ENCODE results near the gene DHRS13.

- TF ChIP-seq CTCF (IDR thresholded peaks at IDR 0.05 in 4 of 5, conservative IDR thresholded peaks at IDR 0.05 in 1 of 5), result no peak
- TF ChIP-seq POLR2A (IDR thresholded peaks at IDR 0.05), result no peak
Measured at GRCh38 chr17:28912938-28913333, 10.1 kb upstream of the DHRS13 start.
